Activated CD8-positive, alpha-beta memory T cell treated with anti-CD3 and anti-CD28 coated beads for 36 hours (primary cell): Measurements from ENCODE around the gene HERC2. TPM values are rescaled to one million over a fixed set of nuclear protein-coding genes. Genes with fewer than 3 reads are reported as not detected.

ENCODE experiments used
- CTCF ChIA-PET: fragments of 350-600 bp; sonication (Branson Sonifier 250); formaldehyde crosslinking; loops from one replicate; lab custom pipeline; 2021; ENCODE audit warnings: antibody characterized with exemption; lab: Charles Lee
- POLR2A ChIA-PET: fragments of 350-600 bp; sonication (Branson Sonifier 250); formaldehyde crosslinking; loops from one replicate; lab custom pipeline; 2021; ENCODE audit warnings: antibody characterized with exemption; lab: Charles Lee
- total RNA-seq, 2 experiments: library from RNA; stranded (reverse); gene quantifications; one replicate each; pipeline ENCODE4 v1.2.3, GENCODE V29; 2021

HERC2 gene
- total RNA-seq, 2 experiments from 2014 or later: 31.3 to 32.8 TPM

DNA sequence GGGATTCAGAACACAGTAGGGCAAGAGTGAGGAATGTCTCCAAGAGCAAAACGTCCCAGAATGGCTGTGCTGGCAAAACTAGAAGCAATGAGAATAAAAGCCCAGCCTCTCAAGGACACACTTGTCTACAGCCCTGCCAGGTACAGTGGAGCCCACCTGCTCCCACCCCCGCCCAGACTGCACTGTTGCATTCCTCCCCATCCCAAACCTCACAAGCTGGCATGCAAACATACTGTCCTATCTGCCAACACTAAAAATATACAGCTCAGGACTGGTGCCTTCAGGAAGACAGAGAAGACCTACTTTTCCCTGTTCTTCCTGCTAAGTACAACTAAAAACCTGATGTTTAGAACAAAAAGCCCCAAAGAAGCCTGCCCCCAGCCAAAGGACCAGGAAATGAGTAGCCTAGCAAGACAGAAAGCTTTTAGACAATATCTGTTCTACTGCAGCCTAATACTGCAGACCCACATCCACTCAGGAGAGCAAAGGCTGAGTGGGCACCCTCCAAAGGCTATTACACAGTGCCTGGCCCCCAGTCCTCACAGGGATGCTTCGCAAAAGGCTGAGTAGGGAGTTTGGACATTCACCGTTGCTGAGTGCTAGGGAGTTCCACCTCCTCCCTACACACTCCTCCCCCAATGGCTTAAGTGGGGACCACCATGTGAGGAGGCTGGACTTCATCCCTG lies 236.3 kb downstream of the HERC2 start:
- CTCF ChIA-PET: interaction anchor here (0.9 kb wide), 1 partner anchor 38 kb away, joined by 3 read pairs; no protein-coding TSS in a partner anchor

DNA sequence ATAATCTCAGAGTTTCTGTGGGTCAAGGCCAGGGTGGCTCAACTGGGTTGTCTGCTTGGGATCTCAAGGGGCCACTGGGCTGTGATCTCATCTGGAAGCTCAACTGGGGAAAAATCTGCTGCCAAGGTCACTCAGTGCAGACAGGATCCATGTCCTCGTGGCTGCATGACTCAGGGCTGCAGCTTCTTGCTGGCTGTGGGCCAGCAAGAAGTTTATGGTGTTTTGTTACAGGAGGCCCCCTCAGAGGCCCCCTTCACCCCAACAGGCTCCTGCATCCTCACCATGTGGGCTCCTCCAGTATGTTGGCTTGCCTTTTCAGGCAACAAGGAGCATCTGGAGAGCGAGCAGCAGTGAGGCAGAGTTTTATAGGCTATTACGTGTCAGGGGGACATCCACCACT lies 237.4 kb downstream of the HERC2 start:
- ChIA-PET POLR2A (no interaction called here), CTCF (interaction anchor here (0.9 kb wide), 1 partner anchor 39 kb away, joined by 3 read pairs; no protein-coding TSS in a partner anchor)

More for the DNA sequence above, 236.3 kb downstream of the HERC2 start:
- POLR2A ChIA-PET: no interaction called here

DNA sequence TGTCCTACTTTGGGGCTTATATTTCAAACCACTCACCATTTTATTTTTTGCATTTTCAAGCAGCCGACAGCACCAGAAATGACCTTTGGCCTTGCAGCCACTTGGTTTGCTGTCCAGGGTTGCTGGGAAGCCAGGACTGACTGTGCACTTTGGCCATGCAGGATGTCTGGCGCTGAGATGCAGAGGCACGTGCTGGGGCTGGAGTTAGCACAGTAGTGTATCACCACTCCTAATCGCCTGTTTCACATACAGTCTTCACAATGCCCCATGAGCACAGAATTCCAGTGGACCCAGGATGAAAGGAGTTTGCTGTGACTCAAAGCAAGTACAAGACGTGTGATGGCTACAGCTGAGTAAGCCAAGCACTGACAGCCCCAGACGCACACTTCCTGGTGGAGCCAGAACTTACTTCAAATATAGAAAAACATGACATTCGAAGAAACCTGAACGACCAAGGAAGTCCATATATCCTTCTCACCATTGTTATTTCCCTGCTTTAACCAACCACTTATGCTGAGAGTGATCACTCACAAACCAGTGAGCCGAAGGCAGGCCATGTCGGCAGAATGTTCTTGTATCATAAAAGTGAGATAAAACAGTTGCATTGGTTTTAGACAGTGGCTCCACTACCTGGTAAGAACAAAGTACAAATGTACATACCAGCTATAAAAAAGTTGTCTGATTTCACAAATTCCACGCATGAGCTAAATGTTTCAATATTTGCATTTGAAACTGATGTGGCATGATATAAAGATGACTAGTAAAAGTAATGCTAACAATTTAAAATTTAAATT lies 238.9 kb downstream of the HERC2 start:
- CTCF ChIA-PET: no interaction called here
- POLR2A ChIA-PET: no interaction called here

DNA sequence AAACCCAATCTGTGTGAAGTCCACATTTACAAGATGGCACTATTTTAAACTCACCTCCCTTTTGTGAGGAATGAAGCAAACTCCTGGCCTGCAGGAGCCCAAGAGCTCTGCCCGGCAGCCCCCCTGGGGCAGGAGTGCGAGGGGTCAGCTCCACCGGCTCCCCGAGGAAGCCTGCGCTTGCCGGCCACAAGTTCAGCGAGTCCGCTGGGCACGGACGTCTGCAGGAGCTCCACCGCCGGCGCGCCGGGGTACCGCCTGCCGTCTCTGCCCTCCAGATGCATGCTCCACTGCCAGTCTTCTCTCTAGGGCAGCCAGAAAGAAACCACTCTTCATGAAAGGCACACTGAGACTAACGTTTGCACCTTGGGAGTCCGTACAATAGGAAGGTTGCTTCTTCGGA lies 240.4 kb downstream of the HERC2 start:
- POLR2A ChIA-PET: no interaction called here
- CTCF ChIA-PET: interaction anchor here (1.0 kb wide), 1 partner anchor 10 kb away, joined by 3 read pairs; no protein-coding TSS in a partner anchor

DNA sequence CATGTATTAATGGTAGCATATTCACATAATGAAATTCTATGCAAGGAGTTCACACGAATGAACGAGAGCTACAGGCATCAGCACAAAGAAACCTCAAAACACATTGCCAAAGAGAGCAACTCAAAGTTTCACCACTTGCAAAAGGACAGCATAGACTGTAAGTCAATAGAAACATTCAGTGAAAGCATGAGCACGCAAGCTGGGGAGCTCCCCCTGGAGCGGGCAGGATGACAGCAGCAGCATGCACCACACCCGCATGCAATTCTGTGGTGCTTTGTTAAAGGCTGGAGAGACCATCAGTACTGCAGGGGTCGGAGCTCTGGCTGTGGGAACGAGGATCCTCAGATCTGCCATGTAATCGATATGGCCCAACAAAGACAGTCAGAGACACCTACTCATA lies 241.6 kb downstream of the HERC2 start:
- POLR2A ChIA-PET: no interaction called here
- CTCF ChIA-PET: no interaction called here

DNA sequence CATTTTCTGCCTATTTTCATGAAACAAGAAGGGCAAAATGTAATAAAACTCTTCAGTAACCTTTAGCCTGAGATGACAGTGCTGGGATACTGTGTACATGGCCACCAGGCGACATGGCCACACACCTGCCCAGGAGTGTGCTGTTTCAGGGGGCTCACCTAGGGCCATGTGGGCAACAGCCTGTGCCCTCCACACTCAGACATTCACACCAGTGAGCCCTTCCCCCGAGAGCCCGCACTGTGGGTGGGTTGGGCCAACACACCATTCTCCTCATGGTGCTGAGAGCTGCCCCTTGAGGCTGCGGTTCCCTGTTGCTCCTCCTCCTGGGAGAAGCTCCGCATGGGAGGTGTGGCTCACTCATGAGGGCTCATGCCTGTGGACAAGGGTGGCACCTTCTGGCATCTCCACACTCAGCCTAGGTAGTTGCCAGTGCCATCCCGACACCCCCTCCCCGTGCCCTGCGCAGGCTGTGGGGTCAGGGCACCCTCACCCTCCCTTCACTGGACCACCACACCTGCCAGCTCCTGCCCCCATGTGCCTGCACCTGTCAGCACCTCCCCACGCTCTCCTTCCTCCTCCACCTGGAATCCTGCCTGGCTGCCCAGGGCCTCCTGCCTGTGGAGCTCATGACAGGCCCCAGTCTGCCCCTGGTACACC lies 242.5 kb downstream of the HERC2 start:
- ChIA-PET POLR2A (no interaction called here), CTCF (no interaction called here)

DNA sequence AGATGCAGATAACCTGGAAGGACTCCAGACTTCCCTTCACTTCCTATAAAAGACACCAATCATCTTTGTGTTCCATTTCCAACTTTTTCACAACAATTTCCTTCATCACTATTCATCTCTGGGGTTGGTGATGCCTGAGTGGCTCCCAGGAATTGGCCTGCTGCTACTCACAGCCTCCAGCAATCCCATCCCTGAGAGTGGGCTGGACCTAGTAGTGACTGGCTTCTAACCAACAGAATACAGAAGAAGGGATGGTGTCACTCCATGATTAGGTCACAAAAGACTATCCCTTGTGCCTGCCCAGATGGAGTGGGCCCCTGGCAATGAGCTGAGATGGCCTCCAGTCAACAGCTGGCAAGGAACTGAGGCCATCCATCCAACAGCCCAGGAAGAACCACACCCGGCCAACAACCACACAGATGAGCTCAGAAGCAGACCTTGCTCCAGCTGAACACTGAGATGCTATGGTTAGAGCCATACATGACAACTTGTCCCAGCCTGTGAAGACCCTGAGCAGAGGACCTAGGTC lies 243.7 kb downstream of the HERC2 start:
- ChIA-PET POLR2A (no interaction called here), CTCF (no interaction called here)

DNA sequence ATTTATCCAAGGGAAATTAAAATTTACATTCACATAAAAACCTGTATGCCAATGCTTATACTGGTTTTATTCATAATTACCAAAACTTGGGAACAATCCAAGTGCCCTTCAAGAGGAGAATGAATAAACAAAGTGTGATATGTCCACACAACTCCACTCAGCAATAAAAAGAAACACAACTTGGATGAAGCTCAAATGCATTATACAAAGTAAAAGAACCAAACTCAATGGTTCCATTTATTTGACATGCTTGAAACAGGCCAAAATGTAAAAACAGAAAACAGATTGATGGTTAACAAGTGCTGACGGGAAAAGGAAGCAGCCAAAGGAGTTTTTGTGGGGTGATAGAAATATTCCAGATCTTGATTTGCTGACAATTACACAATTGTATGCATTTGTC lies 246.4 kb downstream of the HERC2 start:
- CTCF ChIA-PET: interaction anchor here (1.5 kb wide), 1 partner anchor 51 kb away, joined by 4 read pairs; no protein-coding TSS in a partner anchor
- POLR2A ChIA-PET: no interaction called here

DNA sequence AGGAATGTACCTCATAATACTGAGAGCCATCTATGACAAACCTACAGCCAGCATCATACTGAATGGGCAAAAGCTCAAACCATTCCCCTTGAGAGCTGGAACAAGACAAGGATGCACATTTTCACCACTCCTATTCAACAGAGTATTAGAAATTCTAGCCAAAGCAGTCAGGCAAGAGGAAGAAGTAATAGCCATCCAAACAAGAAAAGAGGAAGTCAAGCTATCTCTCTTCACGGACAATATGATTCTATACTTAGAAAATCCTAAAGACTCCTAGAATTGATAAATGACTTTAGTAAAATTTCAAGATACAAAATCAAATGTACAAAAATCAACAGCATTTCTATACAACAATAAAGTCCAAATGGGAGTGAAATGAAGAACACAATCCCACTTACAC lies 253.0 kb downstream of the HERC2 start:
- ChIA-PET POLR2A (no interaction called here), CTCF (no interaction called here)

DNA sequence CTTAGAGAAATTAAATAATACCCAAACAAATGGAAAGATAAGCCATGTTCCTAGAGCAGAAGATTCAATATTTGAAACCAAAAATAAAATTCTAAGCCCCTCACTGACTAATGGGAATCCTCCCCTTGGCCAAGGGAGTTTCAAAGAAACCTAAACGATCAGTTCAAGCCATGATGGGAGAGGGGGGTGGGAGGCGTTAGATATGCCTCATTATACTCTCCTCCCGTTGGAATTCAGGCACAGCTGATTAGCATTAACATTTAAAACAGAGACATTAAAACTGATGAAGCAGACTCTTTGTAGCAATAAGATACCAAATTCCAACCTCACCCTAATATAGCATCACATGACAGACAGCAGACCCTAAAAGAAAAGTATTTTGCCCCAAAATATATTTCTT lies 255.7 kb downstream of the HERC2 start:
- CTCF ChIA-PET: no interaction called here
- POLR2A ChIA-PET: no interaction called here

Other genes with a start within 250 kb of the HERC2 start
- not detected for gene OCA2, start 222.9 kb downstream of the HERC2 start, total RNA-seq
- not detected for gene GOLGA6L24, start 35.9 kb upstream of the HERC2 start, total RNA-seq
- not detected for gene GOLGA8F, start 56.5 kb upstream of the HERC2 start, total RNA-seq
- gene GOLGA8G, start 210.8 kb upstream of the HERC2 start, total RNA-seq: not detected
- gene GOLGA6L25, start 231.4 kb upstream of the HERC2 start, total RNA-seq: not detected